Natural killer cell treated with Interleukin-12 subunit alpha and Interleukin-12 subunit beta and Interleukin-15 and Interleukin-18, amount 100 ng/mL, for 72 hours (primary cell): Measurements from ENCODE around the gene C1orf87. TPM values are rescaled to one million over a fixed set of nuclear protein-coding genes. Genes with fewer than 3 reads are reported as not detected.

ENCODE experiments used
- ATAC-seq, 2 donors: fragments of 150-1000 bp; cut with Tn5 transposase in 1 of 2; sonication (Bioruptor Pico), chemical (Tn5 transposase) in 1 of 2; 2 replicates each; pipeline ENCODE4 v1.10.0; 2021
- DNase-seq: peaks from one replicate; pipeline ENCODE4 v3.0.0; 2022; ENCODE audit warnings: low spot score
- H3K27ac Mint-ChIP-seq, 2 donors: 1 replicate in 1 of 2; 2 replicates in 1 of 2; pipeline ENCODE4 v1.8.0; 2022; ENCODE audit warnings: mixed read lengths in 2 of 2, mild to moderate bottlenecking in 1 of 2, moderate library complexity in 1 of 2
- H3K27me3 Mint-ChIP-seq, 2 donors: 1 replicate in 1 of 2; 2 replicates in 1 of 2; pipeline ENCODE4 v1.8.0; 2022; ENCODE audit warnings: mixed read lengths in 2 of 2
- H3K36me3 Mint-ChIP-seq: one replicate; pipeline ENCODE4 v1.8.0; 2022; ENCODE audit warnings: mixed read lengths
- H3K4me1 Mint-ChIP-seq, 2 donors: 1 replicate in 1 of 2; 2 replicates in 1 of 2; pipeline ENCODE4 v1.8.0; 2022; ENCODE audit warnings: low read depth in 2 of 2, mixed read lengths in 2 of 2, mild to moderate bottlenecking in 1 of 2
- H3K4me3 Mint-ChIP-seq: one replicate; pipeline ENCODE4 v1.8.0; 2022; ENCODE audit warnings: mixed read lengths
- H3K9me3 Mint-ChIP-seq: 2 replicates; pipeline ENCODE4 v1.8.0; 2022; ENCODE audit warnings: mixed read lengths
- total RNA-seq, 2 donors: library from RNA; stranded (reverse); gene quantifications; one replicate each; pipeline ENCODE4 v1.2.3, GENCODE V29; 2022

Gene C1orf87
- total RNA-seq, 2 donors from 2014 or later: not detected

- ATAC-seq (no peak), DNase-seq (no peak)
- no peaks in the 10 kb centered on the region for H3K36me3 Mint-ChIP-seq
- H3K9me3 Mint-ChIP-seq: no peaks in the 10 kb centered on the region
- no peaks in the 10 kb centered on the region for H3K4me1 Mint-ChIP-seq
- H3K27me3 Mint-ChIP-seq: peaks cover 6 to 7% of the 10 kb centered on the region in 2 donors
- no peak overlapping the region for H3K27ac Mint-ChIP-seq
- H3K4me3 Mint-ChIP-seq: no peak overlapping the region
Measured at GRCh38 chr1:60088620-60089155, 15.1 kb upstream of the C1orf87 start.

DNA sequence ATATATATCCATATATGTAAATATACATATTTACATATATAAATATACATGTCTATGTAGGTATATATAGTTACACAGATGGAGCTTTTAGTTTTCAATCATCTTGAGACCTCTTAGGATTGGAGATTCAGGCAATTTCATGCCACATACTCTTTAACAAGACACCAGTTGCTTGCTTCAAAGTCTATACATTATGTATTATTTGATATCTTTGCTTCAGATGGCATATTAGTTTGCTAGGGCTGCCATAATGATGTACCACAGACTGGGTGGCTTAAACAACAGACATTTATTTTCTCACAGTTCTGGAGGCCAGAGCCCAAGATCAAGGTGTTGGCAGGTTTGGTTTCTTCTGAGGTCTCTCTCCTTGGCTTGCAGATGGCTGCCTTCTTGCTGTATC lies 14.1 kb upstream of the C1orf87 start:
- Mint-ChIP-seq H3K9me3 (no peaks in the 10 kb centered on the region), H3K4me3 (no peak overlapping the region), H3K27ac (no peak overlapping the region), H3K36me3 (no peaks in the 10 kb centered on the region), H3K4me1 (no peaks in the 10 kb centered on the region), H3K27me3 (peaks cover 6 to 10% of the 10 kb centered on the region in 2 donors)
- ATAC-seq (no peak), DNase-seq (no peak)

GRCh38 chr1:60078182-60078581 lies 4.6 kb upstream of the C1orf87 start:
- peaks cover 26 to 45% of the 10 kb centered on the region in 2 donors for H3K27me3 Mint-ChIP-seq
- no peak overlapping the region for H3K27ac Mint-ChIP-seq
- H3K4me3 Mint-ChIP-seq: no peak overlapping the region
- no peaks in the 10 kb centered on the region for H3K36me3 Mint-ChIP-seq
- no peaks in the 10 kb centered on the region for H3K4me1 Mint-ChIP-seq
- no peak for DNase-seq
- no peaks in the 10 kb centered on the region for H3K9me3 Mint-ChIP-seq
- no peak for ATAC-seq

DNA sequence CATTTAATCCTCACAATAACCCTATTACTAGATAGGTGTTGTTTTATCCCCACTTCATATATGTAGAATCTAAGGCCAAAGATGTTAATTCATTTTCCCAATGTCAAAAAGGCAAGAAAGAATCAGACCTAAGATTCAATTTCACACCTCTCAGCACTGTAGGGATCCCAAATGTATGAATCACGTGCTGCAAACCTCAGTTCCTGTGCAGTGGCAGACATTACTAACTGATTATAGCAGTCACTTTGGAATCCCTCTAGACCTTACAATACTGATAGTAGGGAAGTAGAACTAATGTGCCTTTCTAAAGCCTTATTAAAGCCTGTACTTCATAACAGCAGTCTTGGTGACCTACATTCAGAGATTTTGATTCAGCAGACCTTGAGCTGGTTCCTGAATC lies 2.3 kb downstream of the C1orf87 start:
- no peak for ATAC-seq
- no peak for DNase-seq
- no peaks in the 10 kb centered on the region for H3K36me3 Mint-ChIP-seq
- no peak overlapping the region for H3K4me3 Mint-ChIP-seq
- H3K27me3 Mint-ChIP-seq: peaks cover 28 to 48% of the 10 kb centered on the region in 2 donors
- H3K4me1 Mint-ChIP-seq: no peaks in the 10 kb centered on the region
- no peak overlapping the region for H3K27ac Mint-ChIP-seq
- peaks cover 3% of the 10 kb centered on the region for H3K9me3 Mint-ChIP-seq

DNA sequence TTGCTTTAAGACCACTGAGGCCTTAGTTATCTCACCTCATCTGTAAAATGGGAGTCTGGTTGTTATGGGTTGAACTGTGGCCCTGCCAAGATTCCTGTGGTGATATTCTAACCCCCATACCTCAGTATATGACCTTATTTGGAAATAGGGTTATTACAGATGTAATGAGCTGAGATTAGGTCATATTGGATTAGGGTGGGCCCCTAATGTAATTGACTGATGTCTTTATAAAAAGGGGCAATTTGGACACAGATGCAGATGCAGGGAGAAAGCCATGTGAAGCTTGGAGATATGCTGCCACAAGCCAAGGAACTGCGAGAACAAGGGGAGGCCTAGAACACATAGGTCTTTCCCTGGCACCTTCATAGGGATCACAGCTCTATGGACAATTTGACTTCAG lies 3.9 kb downstream of the C1orf87 start:
- Mint-ChIP-seq H3K4me3 (no peak overlapping the region), H3K36me3 (no peaks in the 10 kb centered on the region), H3K4me1 (no peaks in the 10 kb centered on the region), H3K27ac (no peak overlapping the region), H3K9me3 (peaks cover 3% of the 10 kb centered on the region), H3K27me3 (peaks cover 19 to 36% of the 10 kb centered on the region in 2 donors)
- no peak for DNase-seq
- no peak for ATAC-seq

- ATAC-seq: no peak
- H3K9me3 Mint-ChIP-seq: peaks cover 3% of the 10 kb centered on the region
- no peak overlapping the region for H3K27ac Mint-ChIP-seq
- H3K4me1 Mint-ChIP-seq: no peaks in the 10 kb centered on the region
- peaks cover 16 to 30% of the 10 kb centered on the region in 2 donors for H3K27me3 Mint-ChIP-seq
- H3K4me3 Mint-ChIP-seq: no peak overlapping the region
- no peaks in the 10 kb centered on the region for H3K36me3 Mint-ChIP-seq
- DNase-seq: no peak
Measured at GRCh38 chr1:60068393-60069045, 5.1 kb downstream of the C1orf87 start.

DNA sequence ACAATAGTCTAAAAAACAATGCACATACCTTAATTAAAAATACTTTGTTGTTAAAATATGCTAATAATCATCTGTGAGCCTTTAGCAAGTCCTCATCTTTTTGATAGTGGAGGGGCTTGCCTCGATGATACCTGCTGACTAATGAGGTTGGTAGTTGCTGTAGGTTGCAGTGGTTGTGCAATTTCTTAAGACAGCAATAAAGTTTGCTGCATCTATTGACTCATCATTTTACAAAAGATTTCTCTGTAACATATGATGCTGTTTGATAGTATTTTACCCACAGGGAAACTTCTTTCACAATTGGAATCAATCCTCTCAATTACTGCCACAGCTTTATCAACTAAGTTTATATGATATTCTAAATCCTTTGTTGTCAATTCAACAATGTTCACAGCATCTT lies 7.6 kb downstream of the C1orf87 start:
- Mint-ChIP-seq H3K27ac (no peak overlapping the region), H3K4me3 (no peak overlapping the region), H3K9me3 (peaks cover 3% of the 10 kb centered on the region), H3K36me3 (no peaks in the 10 kb centered on the region), H3K4me1 (no peaks in the 10 kb centered on the region), H3K27me3 (peaks cover 0 to 11% of the 10 kb centered on the region in 2 donors)
- ATAC-seq: no peak
- DNase-seq: no peak

DNA sequence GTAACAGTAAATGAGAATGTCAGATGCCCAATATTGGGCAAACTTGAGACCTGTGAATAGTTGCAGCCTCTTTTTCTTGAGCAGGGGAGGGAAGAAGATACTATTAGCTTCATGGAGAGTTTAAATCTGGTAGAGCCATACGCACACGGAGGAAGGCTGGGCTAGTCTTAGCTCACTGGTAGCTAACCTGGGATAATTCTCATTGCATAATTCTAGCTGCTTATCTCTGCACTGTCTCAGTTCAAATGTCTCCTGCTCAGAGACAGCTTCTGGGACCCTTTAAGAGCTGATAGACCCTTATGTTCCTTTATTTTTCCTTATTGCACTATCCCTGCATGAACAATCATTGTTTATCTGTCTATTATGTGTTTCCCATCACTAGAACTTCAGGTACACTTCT lies 8.4 kb downstream of the C1orf87 start:
- peaks cover 0 to 11% of the 10 kb centered on the region in 2 donors for H3K27me3 Mint-ChIP-seq
- H3K27ac Mint-ChIP-seq: no peak overlapping the region
- no peaks in the 10 kb centered on the region for H3K4me1 Mint-ChIP-seq
- H3K4me3 Mint-ChIP-seq: no peak overlapping the region
- H3K9me3 Mint-ChIP-seq: peaks cover 3% of the 10 kb centered on the region
- no peaks in the 10 kb centered on the region for H3K36me3 Mint-ChIP-seq
- ATAC-seq: no peak
- no peak for DNase-seq

DNA sequence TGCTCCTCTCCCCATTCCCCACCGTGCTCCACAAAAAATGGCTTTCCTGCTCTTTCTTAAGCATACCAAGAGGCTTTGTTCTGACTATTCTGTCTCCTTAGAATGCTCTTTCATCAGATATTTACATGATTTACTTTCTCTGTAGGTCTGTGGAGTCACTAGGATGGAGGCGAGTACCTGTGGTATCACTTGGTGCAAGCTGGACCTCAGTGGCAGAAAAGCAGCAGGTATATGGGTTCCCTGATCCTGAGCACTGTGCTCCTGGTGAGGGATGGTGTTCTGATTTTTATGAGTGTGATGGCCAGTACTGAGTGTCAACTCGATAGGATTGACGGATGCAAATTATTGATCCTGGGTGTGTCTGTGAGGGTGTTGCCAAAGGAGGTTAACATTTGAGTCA lies 10.0 kb downstream of the C1orf87 start:
- H3K4me1 Mint-ChIP-seq: no peaks in the 10 kb centered on the region
- no peak for ATAC-seq
- peaks cover 3% of the 10 kb centered on the region for H3K9me3 Mint-ChIP-seq
- H3K4me3 Mint-ChIP-seq: no peak overlapping the region
- H3K36me3 Mint-ChIP-seq: no peaks in the 10 kb centered on the region
- peaks cover 0 to 6% of the 10 kb centered on the region in 2 donors for H3K27me3 Mint-ChIP-seq
- no peak for DNase-seq
- no peak overlapping the region for H3K27ac Mint-ChIP-seq

- ATAC-seq (no peak), DNase-seq (no peak)
- peaks cover 2% of the 10 kb centered on the region for H3K9me3 Mint-ChIP-seq
Measured at GRCh38 chr1:60059468-60059867, 14.1 kb downstream of the C1orf87 start.

DNA sequence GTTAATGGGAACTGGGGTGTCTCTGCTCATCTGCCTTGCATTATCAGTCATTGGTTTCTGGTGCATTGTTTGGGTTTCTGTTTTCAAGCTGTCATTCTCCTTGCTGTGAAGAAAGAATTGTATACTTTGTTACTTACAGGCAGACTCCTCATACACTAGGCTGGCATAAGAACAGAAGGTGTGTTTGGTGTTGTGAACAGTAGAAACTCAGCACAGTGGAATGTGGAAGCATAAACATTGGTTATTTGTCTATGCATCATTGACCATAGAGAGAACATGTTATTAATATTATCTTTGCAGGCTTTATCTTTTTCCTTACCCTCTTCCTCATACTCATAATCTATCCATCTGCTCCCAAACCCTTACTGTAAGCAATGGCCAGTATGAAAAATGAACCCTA lies 18.2 kb downstream of the C1orf87 start:
- ATAC-seq (no peak), DNase-seq (no peak)
- H3K36me3 Mint-ChIP-seq: peaks cover 4% of the 10 kb centered on the region
- no peaks in the 10 kb centered on the region for H3K4me1 Mint-ChIP-seq
- peaks cover 6% of the 10 kb centered on the region for H3K9me3 Mint-ChIP-seq
- no peak overlapping the region for H3K4me3 Mint-ChIP-seq
- H3K27me3 Mint-ChIP-seq: peaks cover 5 to 7% of the 10 kb centered on the region in 2 donors
- H3K27ac Mint-ChIP-seq: no peak overlapping the region

More at GRCh38 chr1:60059468-60059867, 14.1 kb downstream of the C1orf87 start:
- Mint-ChIP-seq H3K4me3 (no peak overlapping the region), H3K27me3 (peaks cover 0 to 2% of the 10 kb centered on the region in 2 donors), H3K4me1 (no peaks in the 10 kb centered on the region), H3K36me3 (no peaks in the 10 kb centered on the region), H3K27ac (no peak overlapping the region)

- no peak overlapping the region for H3K27ac Mint-ChIP-seq
- no peak for ATAC-seq
- peaks cover 5 to 8% of the 10 kb centered on the region in 2 donors for H3K27me3 Mint-ChIP-seq
- H3K36me3 Mint-ChIP-seq: peaks cover 4% of the 10 kb centered on the region
- no peak for DNase-seq
- H3K9me3 Mint-ChIP-seq: peaks cover 6% of the 10 kb centered on the region
- no peaks in the 10 kb centered on the region for H3K4me1 Mint-ChIP-seq
- no peak overlapping the region for H3K4me3 Mint-ChIP-seq
Measured at GRCh38 chr1:60054374-60054773, 19.2 kb downstream of the C1orf87 start.

DNA sequence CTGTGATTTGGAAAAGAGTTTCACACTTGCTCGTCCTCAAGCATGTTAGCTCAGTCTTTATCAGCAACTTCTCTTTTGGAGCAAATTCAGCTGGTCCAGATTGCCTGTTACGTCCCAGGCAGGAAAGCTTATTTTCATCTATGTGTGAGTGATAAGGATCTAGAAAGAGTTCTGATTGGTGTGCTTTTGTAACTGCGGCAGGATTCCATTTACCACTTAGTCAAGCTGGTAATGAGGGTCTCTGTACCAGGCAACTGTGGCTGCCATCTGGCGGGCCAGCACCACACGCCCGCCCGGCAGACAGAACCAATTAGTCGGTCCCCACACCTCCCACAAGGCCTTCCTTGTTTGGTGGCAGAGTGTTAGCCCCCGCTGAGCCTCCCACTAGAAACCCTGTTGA lies 21.0 kb downstream of the C1orf87 start:
- Mint-ChIP-seq H3K27ac (no peak overlapping the region), H3K9me3 (peaks cover 10% of the 10 kb centered on the region), H3K36me3 (peaks cover 4% of the 10 kb centered on the region), H3K4me1 (no peaks in the 10 kb centered on the region), H3K4me3 (no peak overlapping the region), H3K27me3 (peaks cover 5 to 8% of the 10 kb centered on the region in 2 donors)
- DNase-seq (no peak), ATAC-seq (no peak)

DNA sequence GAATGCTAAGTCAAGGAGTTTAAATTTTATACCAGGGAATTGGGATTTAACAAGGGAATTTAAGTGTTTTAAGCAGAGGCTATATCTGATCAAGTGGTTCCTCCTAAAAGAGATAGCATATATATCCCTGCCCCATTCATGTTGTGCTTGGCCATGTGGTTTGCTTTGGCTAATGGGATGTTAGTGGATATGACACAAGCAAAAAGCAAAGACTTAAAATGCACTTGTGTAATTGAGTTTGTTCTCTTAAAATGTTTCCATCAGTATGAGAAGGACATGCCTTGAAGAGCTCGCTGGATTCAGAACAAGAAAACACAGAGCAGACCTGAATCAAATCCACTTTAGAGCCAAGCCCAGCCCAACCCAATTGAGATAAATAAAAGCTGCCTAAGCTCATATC lies 22.4 kb downstream of the C1orf87 start:
- Mint-ChIP-seq H3K36me3 (peaks cover 4% of the 10 kb centered on the region), H3K4me3 (no peak overlapping the region), H3K27me3 (peaks cover 5 to 8% of the 10 kb centered on the region in 2 donors), H3K9me3 (peaks cover 10% of the 10 kb centered on the region), H3K27ac (no peak overlapping the region), H3K4me1 (no peaks in the 10 kb centered on the region)
- ATAC-seq: no peak
- DNase-seq: no peak

- no peaks in the 10 kb centered on the region for H3K4me1 Mint-ChIP-seq
- H3K27ac Mint-ChIP-seq: no peak overlapping the region
- no peak overlapping the region for H3K4me3 Mint-ChIP-seq
- DNase-seq: no peak
- peaks cover 4% of the 10 kb centered on the region for H3K36me3 Mint-ChIP-seq
- H3K27me3 Mint-ChIP-seq: peaks cover 3 to 8% of the 10 kb centered on the region in 2 donors
- no peak for ATAC-seq
- peaks cover 7% of the 10 kb centered on the region for H3K9me3 Mint-ChIP-seq
Measured at GRCh38 chr1:60049188-60049587, 24.4 kb downstream of the C1orf87 start.
